ENCODE measurements around the gene C11orf42.

DNA sequence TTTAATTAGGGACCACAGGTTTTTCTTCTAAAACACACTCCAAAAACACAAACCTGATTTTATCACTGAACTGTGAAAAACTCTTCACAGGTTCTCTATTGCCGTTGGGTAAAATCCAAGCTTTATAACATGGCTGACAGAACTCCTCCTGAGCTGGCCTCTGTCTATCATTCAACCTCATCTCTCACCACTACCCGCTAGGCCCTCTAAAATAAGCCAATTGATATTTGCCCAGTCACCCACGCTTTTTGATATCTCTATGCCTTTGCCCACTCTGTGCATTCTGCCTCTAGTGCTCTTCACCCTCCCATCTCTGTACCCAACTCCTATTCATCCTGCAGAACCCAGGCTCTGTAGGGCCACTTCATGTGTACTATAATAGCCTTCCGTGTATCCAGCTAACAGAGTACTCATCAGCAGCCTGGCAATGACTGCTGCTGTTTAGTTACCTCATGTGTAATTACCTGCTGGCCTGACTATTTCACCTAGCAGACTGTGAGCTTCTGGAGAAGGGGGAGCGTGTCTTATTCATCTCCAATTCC lies 32.5 kb downstream of the C11orf42 start:
- no peak for TF ChIP-seq CTCF (IDR thresholded peaks at IDR 0.05; ENCODE audit: borderline replicate concordance, extremely low read depth, low read length, poor library complexity, severe bottlenecking)
- no peak for TF ChIP-seq EZH2 (IDR thresholded peaks at IDR 0.05; ENCODE audit: borderline replicate concordance, low read depth, low read length, severe bottlenecking)

Data from DND-41 (cell line).